GM21825 (cell line): ENCODE results near the gene VGLL2.

Experiments
- ATAC-seq: cut with Tn5 transposase; IDR thresholded peaks from one replicate; pipeline ENCODE4 v1.9.1; 2021; ENCODE audit warnings: mild to moderate bottlenecking, moderate library complexity; ENCODE audit not compliant: unreplicated experiment

VGLL2 gene

GRCh38 chr6:117311726-117312125, 46.4 kb downstream of the VGLL2 start:
- ATAC-seq = no peak

- ATAC-seq = no peak
Observed at GRCh38 chr6:117317261-117317660, 51.9 kb downstream of the VGLL2 start.
